Measurements from ENCODE around the gene ZNF335. TPM values are rescaled to one million over a fixed set of nuclear protein-coding genes. Genes with fewer than 3 reads are reported as not detected.

Gene ZNF335
- total and polyA plus RNA-seq, 2 of the 13 experiments (the other 11 are each of a cell fraction or from before 2014, with no cell fraction given), result 9.7 to 13.7 TPM

- TF ChIP-seq ZBTB46 (CRISPR knock-in tag; IDR thresholded peaks at IDR 0.05; ENCODE audit: borderline replicate concordance) (0 out of 2 replicates have a peak, but pooled peaks have one; percentile 83), AKNA (CRISPR knock-in tag; IDR thresholded peaks at IDR 0.05; ENCODE audit: borderline replicate concordance) (0 out of 2 replicates have a peak, but pooled peaks have one; percentile 40), ZNF180 (CRISPR knock-in tag; IDR thresholded peaks at IDR 0.05; ENCODE audit: borderline replicate concordance, low read depth) (peak; percentile 94; the same call in 1 of the 2 replicates), RORA (CRISPR knock-in tag; IDR thresholded peaks at IDR 0.05) (no peak; the same call in 1 of the 2 replicates), ZNF563 (CRISPR knock-in tag; IDR thresholded peaks at IDR 0.05) (peak; percentile 2; the same call in 1 of the 2 replicates), ZNF691 (CRISPR knock-in tag; IDR thresholded peaks at IDR 0.05; ENCODE audit: borderline replicate concordance, low read depth) (peak; percentile 52; the same call in 1 of the 2 replicates), CHCHD3 (CRISPR knock-in tag; IDR thresholded peaks at IDR 0.05) (0 out of 2 replicates have a peak, but pooled peaks have one; percentile 59), NFAT5 (CRISPR knock-in tag; IDR thresholded peaks at IDR 0.05) (no peak; the same call in 1 of the 2 replicates), SOX6 (IDR thresholded peaks at IDR 0.05) (no peak), SOX6 (CRISPR knock-in tag; IDR thresholded peaks at IDR 0.05) (peak; percentile 71)
Measured at GRCh38 chr20:45971675-45972499, at the start of gene ZNF335 (continued).

Data from HepG2 (cell line).